Inflammatory macrophage (primary cell): ENCODE results near the gene ITCH.
"Not testable (repeated sequence)": the region's sequence is repeated elsewhere in the genome, so short reads cannot be mapped to it uniquely, and the experiment has no call there.

Source experiments
- DNase-seq, 2 donors: peaks; one replicate each; pipeline ENCODE4 v3.0.0-alpha.2; 2020 to 2022

The ITCH gene

GRCh38 chr20:34382877-34383455 is 19.9 kb downstream of the ITCH start:
- not testable (repeated sequence) for DNase-seq

GRCh38 chr20:34385464-34385863 is 22.4 kb downstream of the ITCH start:
- peak; percentile 21 to 51 for DNase-seq

GRCh38 chr20:34388000-34388399 is 24.9 kb downstream of the ITCH start:
- DNase-seq, result no peak

GRCh38 chr20:34388678-34389077 is 25.6 kb downstream of the ITCH start:
- DNase-seq, result no peak

- DNase-seq, result no peak
Observed at GRCh38 chr20:34389206-34389953, 26.3 kb downstream of the ITCH start.

GRCh38 chr20:34389954-34390555 is 27.0 kb downstream of the ITCH start:
- DNase-seq, result no peak

- no peak for DNase-seq
Observed at GRCh38 chr20:34396408-34396807, 33.3 kb downstream of the ITCH start.

GRCh38 chr20:34397096-34397495 is 34.0 kb downstream of the ITCH start:
- DNase-seq, result no peak

GRCh38 chr20:34400776-34401175 is 37.7 kb downstream of the ITCH start:
- not testable (repeated sequence) for DNase-seq

GRCh38 chr20:34401741-34402455 is 38.8 kb downstream of the ITCH start:
- DNase-seq, result no peak

- no peak for DNase-seq
Observed at GRCh38 chr20:34402461-34402860, 39.4 kb downstream of the ITCH start.

- DNase-seq, result no peak
Observed at GRCh38 chr20:34403063-34403827, 40.2 kb downstream of the ITCH start.

- no peak for DNase-seq
Observed at GRCh38 chr20:34403908-34404307, 40.8 kb downstream of the ITCH start.

- DNase-seq, result no peak
Observed at GRCh38 chr20:34404803-34405202, 41.7 kb downstream of the ITCH start.

- DNase-seq, result not testable (repeated sequence)
Observed at GRCh38 chr20:34405247-34405651, 42.2 kb downstream of the ITCH start.

- DNase-seq, result not testable (repeated sequence)
Observed at GRCh38 chr20:34405942-34406341, 42.9 kb downstream of the ITCH start.

GRCh38 chr20:34407962-34408474 is 44.9 kb downstream of the ITCH start:
- DNase-seq, result no peak

- DNase-seq, result no peak
Observed at GRCh38 chr20:34410336-34410735, 47.3 kb downstream of the ITCH start.

GRCh38 chr20:34412453-34412852 is 49.4 kb downstream of the ITCH start:
- no peak for DNase-seq

GRCh38 chr20:34414525-34414924 is 51.5 kb downstream of the ITCH start:
- DNase-seq, result not testable (repeated sequence)

- peak; percentile 43 to 54 for DNase-seq
Observed at GRCh38 chr20:34415079-34415478, 52.0 kb downstream of the ITCH start.

- DNase-seq, result no peak
Observed at GRCh38 chr20:34420146-34420545, 57.1 kb downstream of the ITCH start.
